ENCODE measurements around the gene FZR1. TPM values are rescaled to one million over a fixed set of nuclear protein-coding genes. Genes with fewer than 3 reads are reported as not detected.
A peak's percentile ranks its signal among the peaks of the same experiment; 100 is the strongest.

FZR1 gene
- total RNA-seq, 1 donor: 50.7 TPM

DNA sequence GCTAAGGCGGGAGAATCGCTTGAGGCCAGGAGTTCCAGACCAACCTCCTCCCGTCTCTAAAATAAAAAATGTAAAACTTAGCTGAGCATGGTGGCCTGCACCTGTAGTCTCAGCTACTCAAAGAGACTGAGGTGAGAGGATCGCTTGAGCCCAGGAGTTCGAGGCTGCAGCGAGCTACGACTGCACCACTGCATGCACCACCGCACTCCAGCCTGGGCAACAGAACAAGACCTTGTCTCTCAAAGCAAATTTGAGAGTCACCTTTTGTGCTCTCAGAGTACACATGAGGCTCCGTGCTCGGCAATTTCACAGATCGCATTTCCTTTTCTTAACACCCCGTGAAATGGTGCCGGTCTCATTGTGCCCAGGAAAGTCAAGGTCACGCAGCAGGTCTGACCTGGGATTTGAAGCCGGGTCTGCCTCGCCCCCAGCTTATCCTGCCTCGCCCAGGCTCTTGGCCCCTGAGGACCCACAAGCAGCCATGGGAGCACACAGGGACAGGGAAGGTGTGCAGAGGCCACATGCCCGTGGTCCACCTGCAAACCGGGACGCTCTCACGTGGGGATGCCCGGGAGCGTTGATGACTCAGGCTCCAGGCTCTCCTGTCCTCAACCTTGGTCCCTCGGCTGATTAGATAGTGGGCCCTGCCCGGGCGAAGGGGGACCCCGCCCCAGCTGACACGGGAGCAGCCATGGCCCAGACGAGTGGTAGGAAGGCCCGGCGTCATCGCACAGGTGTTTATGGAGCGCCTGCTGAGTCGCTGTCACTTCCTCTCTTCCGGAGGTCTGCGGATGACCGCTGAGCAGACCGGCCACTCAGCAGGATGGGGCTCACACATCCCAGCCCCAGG is 24.6 kb upstream of the FZR1 start:
- H3K9me3 ChIP-seq (ENCODE audit: low read depth, low read length): no peaks in the 10 kb centered on the region
- no peaks in the 10 kb centered on the region for H3K4me1 ChIP-seq (ENCODE audit: insufficient read depth, low read length)
- H3K27me3 ChIP-seq (ENCODE audit: insufficient read depth, low read length): no peaks in the 10 kb centered on the region

DNA sequence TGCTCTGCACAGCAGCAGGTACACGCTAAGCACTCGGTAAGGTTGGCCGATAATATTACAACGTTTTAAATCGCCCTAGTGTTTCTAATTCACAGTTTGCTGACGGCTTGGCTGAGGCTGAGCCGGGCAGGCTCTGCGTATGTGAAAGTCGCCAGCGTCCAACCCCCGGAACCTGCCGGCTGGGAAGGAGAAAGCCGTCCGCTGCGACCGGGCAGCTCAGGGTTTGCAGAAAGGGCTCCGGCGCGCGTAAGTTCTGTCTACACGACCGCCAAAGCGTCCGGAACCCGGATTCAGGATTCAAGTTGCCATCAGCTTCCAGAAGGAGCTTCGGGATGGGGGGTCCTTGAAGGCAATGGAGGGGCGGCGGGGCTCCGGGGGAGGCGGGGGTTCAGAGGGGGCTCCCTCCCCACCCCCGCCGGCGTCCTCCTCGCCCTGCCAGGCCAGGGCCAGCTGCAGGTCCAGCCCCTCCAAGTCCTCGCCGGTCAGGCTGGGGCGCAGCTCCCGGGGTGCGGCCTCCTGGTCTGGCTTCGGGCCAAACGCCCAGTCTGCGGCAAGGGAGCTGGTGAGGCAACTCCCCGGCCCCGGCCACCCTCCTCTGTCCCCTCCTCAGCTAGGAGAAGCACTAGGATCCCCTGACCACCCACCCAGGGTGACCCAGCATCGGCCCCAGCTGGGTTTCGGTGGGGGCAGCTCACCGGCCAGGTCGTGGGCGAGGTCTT is 23.4 kb upstream of the FZR1 start:
- H3K27me3 ChIP-seq (ENCODE audit: insufficient read depth, low read length): no peaks in the 10 kb centered on the region
- H3K9me3 ChIP-seq (ENCODE audit: low read depth, low read length): no peaks in the 10 kb centered on the region
- no peak overlapping the region for H3K4me3 ChIP-seq (ENCODE audit: low read length)
- H3K4me1 ChIP-seq (ENCODE audit: insufficient read depth, low read length): no peaks in the 10 kb centered on the region

More for the DNA sequence above, 24.6 kb upstream of the FZR1 start:
- no peak overlapping the region for H3K4me3 ChIP-seq (ENCODE audit: low read length)

DNA sequence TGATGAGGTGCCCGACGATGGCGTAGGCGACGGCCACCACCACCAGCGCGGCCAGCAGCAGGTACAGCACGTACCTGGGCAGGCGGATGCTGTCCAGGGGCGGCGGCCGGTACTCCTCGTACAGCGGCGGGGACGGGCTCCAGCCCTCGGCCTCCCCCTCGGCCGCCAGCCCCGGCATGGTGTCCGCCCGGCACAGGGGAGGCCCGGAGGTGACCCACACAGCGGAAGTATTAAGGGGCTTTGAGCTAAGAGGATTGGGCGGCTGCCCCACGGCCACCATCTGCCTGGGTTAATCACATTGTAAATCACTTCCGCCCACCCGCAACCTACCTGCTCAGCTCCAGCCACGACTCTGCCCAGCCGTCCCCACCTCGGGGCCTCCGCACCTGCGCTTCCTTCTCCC is 22.9 kb upstream of the FZR1 start, which contains the start of gene SMIM44:
Gene SMIM44, minus strand, starts transcription at position 216 of the 403 bp plus-strand sequence. Its CDS starts 38 bp downstream, at position 178.
- Histone ChIP-seq H3K4me1 (ENCODE audit: insufficient read depth, low read length) (no peaks in the 10 kb centered on the region), H3K9me3 (ENCODE audit: low read depth, low read length) (no peaks in the 10 kb centered on the region), H3K27me3 (ENCODE audit: insufficient read depth, low read length) (no peaks in the 10 kb centered on the region), H3K4me3 (ENCODE audit: low read length) (no peak within 1 kb of the TSS)

DNA sequence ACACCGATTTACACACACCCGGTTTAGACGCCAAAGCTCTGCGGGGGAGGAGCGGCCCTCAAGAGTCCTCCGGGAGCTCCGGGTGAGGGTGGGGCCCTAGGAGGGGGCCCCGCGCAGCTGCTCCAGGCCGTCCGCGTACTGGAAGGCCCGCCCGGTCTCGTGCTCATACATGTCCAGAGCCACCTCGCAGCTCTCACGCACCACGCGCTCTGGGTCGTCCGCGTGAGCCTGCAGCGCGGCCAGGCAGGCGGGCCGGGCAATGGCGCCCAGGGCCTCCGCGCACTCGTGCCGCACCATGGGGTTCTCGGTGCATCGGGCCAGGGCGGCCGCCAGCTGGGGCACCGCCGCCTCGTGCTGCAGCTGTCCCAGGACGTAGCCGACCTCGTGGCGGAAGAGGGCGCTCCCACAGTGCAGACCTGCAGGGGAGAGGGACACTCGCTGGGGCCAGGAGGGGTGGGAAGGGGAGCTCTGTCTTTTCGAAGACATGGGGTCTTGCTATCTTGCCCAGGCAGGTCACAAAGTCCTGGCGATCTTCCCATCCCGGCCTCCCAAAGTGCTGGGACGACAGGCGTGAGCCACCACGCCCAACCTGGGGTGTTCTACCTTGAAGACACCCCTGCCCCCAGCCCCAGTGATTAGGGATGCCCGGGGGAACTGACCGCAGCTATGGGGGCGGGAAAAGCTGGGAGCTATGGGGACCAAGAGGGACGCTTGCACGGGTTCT is 14.6 kb upstream of the FZR1 start:
- no peaks in the 10 kb centered on the region for H3K4me1 ChIP-seq (ENCODE audit: insufficient read depth, low read length)
- no peaks in the 10 kb centered on the region for H3K27me3 ChIP-seq (ENCODE audit: insufficient read depth, low read length)

DNA sequence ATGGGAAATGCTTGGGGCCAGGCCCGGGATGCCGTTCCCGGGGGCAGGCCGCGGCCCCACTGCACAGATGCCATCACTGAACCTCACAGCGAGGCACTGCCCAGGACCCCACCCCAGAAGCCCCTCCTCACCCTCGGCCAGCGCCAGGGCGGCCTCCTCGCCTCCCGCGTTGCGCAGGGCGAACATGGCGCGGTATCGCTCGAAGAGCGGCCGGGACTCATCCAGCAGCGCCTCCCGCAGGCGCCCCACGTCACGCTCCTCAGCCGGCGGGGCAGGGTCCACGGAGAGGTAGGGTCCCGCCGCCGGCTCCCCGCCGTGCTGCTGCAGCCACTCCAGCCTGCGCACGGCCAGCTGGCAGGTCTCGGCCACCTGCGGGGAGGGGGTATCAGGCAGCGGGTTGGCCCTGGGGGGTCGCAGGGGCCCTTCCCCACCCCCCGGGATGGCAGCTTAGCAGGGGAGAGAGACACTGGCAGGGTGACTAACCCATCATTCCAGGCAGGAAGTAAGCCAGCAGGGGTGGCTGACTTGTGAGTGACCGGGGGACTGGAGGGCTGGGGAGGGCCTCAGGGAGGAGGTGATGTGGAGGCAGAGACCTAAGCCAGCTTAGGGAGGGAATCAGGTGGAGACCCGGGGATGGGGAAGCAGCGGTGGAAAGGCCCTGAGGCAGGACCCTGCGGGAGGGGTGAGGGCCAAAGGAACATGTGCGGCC is 13.8 kb upstream of the FZR1 start:
- Histone ChIP-seq H3K4me1 (ENCODE audit: insufficient read depth, low read length) (no peaks in the 10 kb centered on the region), H3K27me3 (ENCODE audit: insufficient read depth, low read length) (no peaks in the 10 kb centered on the region), H3K9me3 (ENCODE audit: low read depth, low read length) (no peaks in the 10 kb centered on the region), H3K4me3 (ENCODE audit: low read length) (no peak overlapping the region)

More for the DNA sequence above, 14.6 kb upstream of the FZR1 start:
- Histone ChIP-seq H3K9me3 (ENCODE audit: low read depth, low read length) (no peaks in the 10 kb centered on the region), H3K4me3 (ENCODE audit: low read length) (no peak overlapping the region)

DNA sequence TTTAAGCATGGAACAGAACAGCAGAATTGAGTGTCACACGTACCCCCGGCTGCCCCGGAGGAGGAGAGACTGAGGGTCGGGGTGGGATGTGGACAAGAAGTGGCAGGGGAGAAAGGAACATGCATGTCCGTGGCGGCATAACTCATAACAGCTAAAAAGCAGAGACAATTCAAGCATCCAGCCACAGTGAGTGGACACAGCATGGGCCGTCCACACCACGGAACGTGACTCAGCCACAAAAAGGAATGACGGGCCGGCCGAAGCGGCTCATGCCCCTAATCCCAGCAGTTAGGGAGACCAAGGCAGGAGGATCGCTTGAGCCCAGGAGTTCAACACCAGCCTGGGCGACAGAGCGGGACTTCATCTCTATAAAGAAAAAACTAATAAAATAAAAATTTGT is 13.2 kb upstream of the FZR1 start:
- H3K9me3 ChIP-seq (ENCODE audit: low read depth, low read length): no peaks in the 10 kb centered on the region
- no peaks in the 10 kb centered on the region for H3K4me1 ChIP-seq (ENCODE audit: insufficient read depth, low read length)
- no peak overlapping the region for H3K4me3 ChIP-seq (ENCODE audit: low read length)
- H3K27me3 ChIP-seq (ENCODE audit: insufficient read depth, low read length): no peaks in the 10 kb centered on the region

DNA sequence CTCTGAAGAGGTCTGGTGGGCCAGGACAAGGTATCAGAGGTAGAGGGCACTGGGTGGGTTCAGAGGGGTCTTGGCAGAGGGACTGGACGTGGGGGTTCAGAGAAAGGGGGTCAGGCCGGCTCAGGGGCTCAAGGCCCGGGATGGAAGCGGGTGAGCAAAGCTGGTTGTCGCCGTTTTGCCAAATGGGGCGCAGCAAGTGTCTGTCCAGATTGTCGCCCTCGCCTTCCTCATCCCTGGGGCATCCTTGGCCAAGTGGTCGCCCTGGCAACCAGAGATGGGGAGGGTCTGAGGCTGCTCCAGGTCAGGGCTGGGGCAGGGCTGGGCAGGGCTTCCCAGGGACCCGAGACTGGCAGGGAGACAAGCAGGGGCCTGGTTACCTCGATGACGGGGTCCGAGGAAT is 12.5 kb upstream of the FZR1 start:
- no peaks in the 10 kb centered on the region for H3K27me3 ChIP-seq (ENCODE audit: insufficient read depth, low read length)
- no peaks in the 10 kb centered on the region for H3K9me3 ChIP-seq (ENCODE audit: low read depth, low read length)
- H3K4me1 ChIP-seq (ENCODE audit: insufficient read depth, low read length): no peaks in the 10 kb centered on the region
- H3K4me3 ChIP-seq (ENCODE audit: low read length): no peak overlapping the region

DNA sequence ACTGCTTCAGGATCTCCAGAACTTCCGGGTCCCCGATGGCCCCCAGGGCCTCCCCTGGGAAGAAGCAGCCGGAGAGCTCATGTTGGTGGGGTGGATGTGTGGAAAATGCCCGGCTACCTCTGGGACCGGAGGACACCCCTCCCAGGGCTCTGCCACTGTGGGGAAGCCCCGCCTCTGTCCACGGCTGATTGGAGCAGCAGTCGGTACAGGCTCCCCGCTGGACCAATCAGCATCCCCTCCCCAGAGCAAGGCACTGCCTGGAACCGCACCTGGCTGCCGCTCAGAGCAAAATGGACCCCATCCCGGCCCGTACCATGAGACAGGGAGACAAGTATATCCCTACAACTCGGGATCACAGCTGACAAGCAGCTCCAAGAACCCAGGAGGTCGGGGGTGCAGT is 12.1 kb upstream of the FZR1 start:
- no peaks in the 10 kb centered on the region for H3K9me3 ChIP-seq (ENCODE audit: low read depth, low read length)
- H3K4me1 ChIP-seq (ENCODE audit: insufficient read depth, low read length): peaks cover 1% of the 10 kb centered on the region
- H3K27me3 ChIP-seq (ENCODE audit: insufficient read depth, low read length): no peaks in the 10 kb centered on the region
- no peak overlapping the region for H3K4me3 ChIP-seq (ENCODE audit: low read length)

DNA sequence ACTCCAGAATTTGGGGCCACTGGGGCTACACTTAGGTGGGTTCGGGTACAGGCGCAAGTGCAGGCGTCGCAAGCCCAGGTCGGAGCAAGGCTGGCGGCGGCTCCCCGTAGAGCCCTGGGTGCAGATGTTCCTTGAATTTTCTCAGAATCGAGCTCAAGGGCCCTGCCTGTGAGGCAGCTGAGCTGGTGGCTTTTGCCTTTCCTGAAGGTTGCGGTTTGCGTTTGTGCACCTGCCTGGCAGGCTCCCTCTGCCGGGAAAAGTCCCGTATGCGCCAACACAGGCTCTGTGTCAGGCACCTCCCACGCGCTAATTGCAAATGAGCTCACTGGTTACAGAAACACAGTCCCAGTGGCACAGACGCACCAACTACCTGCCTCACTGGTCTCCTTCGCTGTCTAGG is 11.6 kb upstream of the FZR1 start:
- Histone ChIP-seq H3K4me3 (ENCODE audit: low read length) (no peak overlapping the region), H3K27me3 (ENCODE audit: insufficient read depth, low read length) (no peaks in the 10 kb centered on the region), H3K4me1 (ENCODE audit: insufficient read depth, low read length) (peaks cover 7% of the 10 kb centered on the region)

DNA sequence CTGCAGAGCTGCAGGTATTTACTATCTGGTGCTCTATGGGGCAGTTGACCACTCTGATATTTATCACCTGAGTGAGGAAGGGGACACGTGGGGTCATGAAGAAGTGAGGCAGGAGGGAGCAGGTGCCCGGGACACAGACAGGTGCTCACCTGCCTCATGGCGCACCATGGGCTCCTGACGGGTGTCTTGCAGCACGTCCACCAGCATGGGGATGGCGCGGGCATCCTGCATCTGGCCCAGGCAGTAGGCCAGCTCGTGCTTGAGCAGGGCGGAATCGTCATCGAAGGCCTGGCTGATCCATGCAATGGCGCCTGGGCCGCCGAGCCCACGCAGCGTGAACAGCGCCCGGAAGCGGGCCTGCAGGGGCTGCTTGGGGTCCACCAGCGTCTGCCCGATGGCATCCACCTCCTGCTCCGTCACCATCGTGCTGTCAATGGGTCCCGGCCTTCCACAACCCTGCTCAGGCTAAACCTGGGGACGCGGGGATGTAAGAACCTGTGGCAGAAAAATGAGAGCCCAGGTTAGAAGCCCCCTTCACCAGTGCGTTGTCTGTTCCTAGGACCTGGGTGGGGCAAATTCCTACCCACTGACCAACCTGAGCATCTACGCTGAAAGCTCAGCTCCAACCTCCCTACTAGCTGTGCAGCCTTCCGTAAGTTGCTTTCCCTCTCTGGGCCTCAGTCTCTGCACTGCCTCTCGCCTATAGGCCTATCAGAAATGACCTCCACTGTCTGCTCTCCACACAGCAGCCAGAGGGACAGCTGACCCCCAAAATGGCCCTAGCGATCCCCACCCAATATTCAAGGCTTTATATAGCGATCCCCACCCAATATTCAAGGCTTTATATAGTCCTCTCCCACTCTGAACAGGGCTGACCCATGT is 9.5 kb upstream of the FZR1 start:
- peaks cover 18% of the 10 kb centered on the region for H3K4me1 ChIP-seq (ENCODE audit: insufficient read depth, low read length)
- no peaks in the 10 kb centered on the region for H3K27me3 ChIP-seq (ENCODE audit: insufficient read depth, low read length)
- H3K4me3 ChIP-seq (ENCODE audit: low read length): no peak overlapping the region
- H3K9me3 ChIP-seq (ENCODE audit: low read depth, low read length): no peaks in the 10 kb centered on the region

More for the DNA sequence above, 11.6 kb upstream of the FZR1 start:
- H3K9me3 ChIP-seq (ENCODE audit: low read depth, low read length): no peaks in the 10 kb centered on the region

DNA sequence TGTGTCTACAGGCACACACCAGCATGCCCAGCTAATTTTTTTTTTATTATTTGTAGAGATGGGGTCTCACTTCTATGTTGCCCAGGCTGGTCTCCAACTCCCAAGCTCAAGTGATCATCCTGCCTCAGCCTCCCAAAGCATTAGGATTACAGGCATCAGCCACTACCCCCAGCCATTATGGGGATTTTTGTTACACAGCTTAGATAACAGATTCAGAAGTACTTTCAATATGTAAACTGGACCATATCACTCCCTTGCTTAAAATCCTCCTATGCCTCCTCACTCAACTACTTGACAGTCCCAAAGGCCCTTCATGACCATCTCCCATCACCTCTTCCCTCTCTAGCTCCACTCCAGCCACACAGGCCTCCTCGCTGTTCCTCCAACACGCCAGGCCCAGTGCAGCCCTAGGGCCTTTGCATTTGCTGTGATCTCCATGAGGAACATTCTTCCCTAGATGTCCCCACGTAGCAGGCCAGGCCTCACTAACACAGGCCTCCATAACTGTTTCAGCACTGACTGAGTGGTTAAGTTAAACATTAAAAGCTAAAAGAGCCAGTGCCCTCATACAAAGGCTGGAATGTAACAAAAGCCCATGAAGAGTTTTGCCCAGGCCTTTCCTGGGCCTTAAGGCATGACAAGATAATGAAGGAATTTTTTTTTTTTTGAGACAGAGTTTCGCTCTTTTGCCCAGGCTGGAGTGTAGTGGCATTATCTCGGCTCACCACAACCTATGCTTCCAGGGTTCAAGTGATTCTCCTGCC is 8.2 kb upstream of the FZR1 start:
- Histone ChIP-seq H3K9me3 (ENCODE audit: low read depth, low read length) (no peaks in the 10 kb centered on the region), H3K4me3 (ENCODE audit: low read length) (no peak overlapping the region), H3K4me1 (ENCODE audit: insufficient read depth, low read length) (peaks cover 18% of the 10 kb centered on the region), H3K27me3 (ENCODE audit: insufficient read depth, low read length) (no peaks in the 10 kb centered on the region)

DNA sequence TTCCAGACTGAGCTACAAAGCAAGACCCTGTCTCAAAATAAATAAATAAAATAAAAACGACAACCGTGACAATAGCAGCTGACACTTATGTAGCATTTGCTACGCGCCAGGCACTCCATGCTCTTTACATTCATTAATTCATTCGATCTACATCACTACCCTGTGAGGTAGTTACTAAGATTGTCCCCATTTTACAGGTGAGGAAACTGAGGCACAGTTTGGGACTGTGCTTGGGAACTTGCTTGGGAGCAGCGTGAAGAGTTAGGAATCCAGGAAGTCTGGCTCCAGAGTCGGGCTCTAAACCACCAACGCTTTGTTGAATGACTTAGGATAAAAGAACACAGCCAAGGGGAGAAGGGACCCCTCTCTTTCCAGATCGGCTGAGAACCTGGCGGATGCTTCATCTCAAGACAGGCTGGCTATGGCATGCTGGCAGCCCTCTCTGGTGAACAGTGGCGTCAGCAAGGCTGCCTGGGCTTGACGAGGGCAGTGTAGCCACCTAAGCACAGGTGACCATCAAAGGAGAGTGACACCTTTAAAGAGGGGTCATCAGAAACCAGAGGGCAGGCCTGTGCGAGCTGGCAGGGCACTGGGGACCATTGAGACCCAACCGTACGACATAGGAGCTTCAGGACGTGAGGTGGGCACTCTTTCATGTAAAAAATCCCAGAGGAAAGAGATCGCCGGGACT is 6.2 kb upstream of the FZR1 start:
- Histone ChIP-seq H3K27me3 (ENCODE audit: insufficient read depth, low read length) (no peaks in the 10 kb centered on the region), H3K9me3 (ENCODE audit: low read depth, low read length) (no peaks in the 10 kb centered on the region), H3K4me1 (ENCODE audit: insufficient read depth, low read length) (peaks cover 20% of the 10 kb centered on the region), H3K4me3 (ENCODE audit: low read length) (peak overlapping the region; percentile 86)

Data from mononuclear cell (primary cell).